ENCODE measurements around the gene CAMK1D.
"Not testable (repeated sequence)": the region's sequence is repeated elsewhere in the genome, so short reads cannot be mapped to it uniquely, and the experiment has no call there.

The CAMK1D gene

GRCh38 chr10:12434277-12434676, 84.9 kb downstream of the CAMK1D start:
- no peaks in the 10 kb centered on the region for H3K27me3 ChIP-seq (ENCODE audit: insufficient read depth, low read length, poor library complexity)
- peaks cover 4% of the 10 kb centered on the region for H3K9me3 ChIP-seq (ENCODE audit: insufficient read depth, low read length, severe bottlenecking)
- no peak for TF ChIP-seq EZH2 (IDR thresholded peaks at IDR 0.05; ENCODE audit: borderline replicate concordance, low read depth, low read length, severe bottlenecking)
- TF ChIP-seq, protein P1, sequence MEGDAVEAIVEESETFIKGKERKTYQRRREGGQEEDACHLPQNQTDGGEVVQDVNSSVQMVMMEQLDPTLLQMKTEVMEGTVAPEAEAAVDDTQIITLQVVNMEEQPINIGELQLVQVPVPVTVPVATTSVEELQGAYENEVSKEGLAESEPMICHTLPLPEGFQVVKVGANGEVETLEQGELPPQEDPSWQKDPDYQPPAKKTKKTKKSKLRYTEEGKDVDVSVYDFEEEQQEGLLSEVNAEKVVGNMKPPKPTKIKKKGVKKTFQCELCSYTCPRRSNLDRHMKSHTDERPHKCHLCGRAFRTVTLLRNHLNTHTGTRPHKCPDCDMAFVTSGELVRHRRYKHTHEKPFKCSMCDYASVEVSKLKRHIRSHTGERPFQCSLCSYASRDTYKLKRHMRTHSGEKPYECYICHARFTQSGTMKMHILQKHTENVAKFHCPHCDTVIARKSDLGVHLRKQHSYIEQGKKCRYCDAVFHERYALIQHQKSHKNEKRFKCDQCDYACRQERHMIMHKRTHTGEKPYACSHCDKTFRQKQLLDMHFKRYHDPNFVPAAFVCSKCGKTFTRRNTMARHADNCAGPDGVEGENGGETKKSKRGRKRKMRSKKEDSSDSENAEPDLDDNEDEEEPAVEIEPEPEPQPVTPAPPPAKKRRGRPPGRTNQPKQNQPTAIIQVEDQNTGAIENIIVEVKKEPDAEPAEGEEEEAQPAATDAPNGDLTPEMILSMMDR (IDR thresholded peaks at IDR 0.05; ENCODE audit: borderline replicate concordance, extremely low read depth, low read length, poor library complexity, severe bottlenecking) = no peak
- H3K4me1 ChIP-seq (ENCODE audit: insufficient read depth, low read length) = no peaks in the 10 kb centered on the region
- no peak overlapping the region for H3K27ac ChIP-seq (ENCODE audit: low read length)
- H3K79me2 ChIP-seq (ENCODE audit: insufficient read depth, low read length) = no peaks in the 10 kb centered on the region
- DNase-seq (no peak), ATAC-seq (ENCODE audit: insufficient read depth, low read depth) (no peak)
- no peak overlapping the region for H3K9ac ChIP-seq (ENCODE audit: low read depth, low read length)
- H3K4me2 ChIP-seq (ENCODE audit: insufficient read depth, low read length) = no peak overlapping the region
- peaks cover 39% of the 10 kb centered on the region for H4K20me1 ChIP-seq (ENCODE audit: insufficient read depth, low read length)
- no peak overlapping the region for H3K4me3 ChIP-seq (ENCODE audit: low read depth in 1 of 2, low read length in 2 of 2)
- no peak overlapping the region for H2AFZ ChIP-seq (ENCODE audit: low read depth, low read length)
- no peaks in the 10 kb centered on the region for H3K36me3 ChIP-seq (ENCODE audit: insufficient read depth, low read length)

GRCh38 chr10:12434677-12435076, 85.3 kb downstream of the CAMK1D start:
- not testable (repeated sequence) for H3K9ac ChIP-seq (ENCODE audit: low read depth, low read length); H3K9me3 ChIP-seq (ENCODE audit: insufficient read depth, low read length, severe bottlenecking); H3K4me2 ChIP-seq (ENCODE audit: insufficient read depth, low read length); H3K79me2 ChIP-seq (ENCODE audit: insufficient read depth, low read length); H2AFZ ChIP-seq (ENCODE audit: low read depth, low read length); H3K4me1 ChIP-seq (ENCODE audit: insufficient read depth, low read length); H3K36me3 ChIP-seq (ENCODE audit: insufficient read depth, low read length); H3K27ac ChIP-seq (ENCODE audit: low read length); ATAC-seq (ENCODE audit: insufficient read depth, low read depth); DNase-seq; H3K27me3 ChIP-seq (ENCODE audit: insufficient read depth, low read length, poor library complexity); H3K4me3 ChIP-seq (ENCODE audit: low read depth in 1 of 2, low read length in 2 of 2)
- H4K20me1 ChIP-seq (ENCODE audit: insufficient read depth, low read length) = peaks cover 37% of the 10 kb centered on the region

DNA sequence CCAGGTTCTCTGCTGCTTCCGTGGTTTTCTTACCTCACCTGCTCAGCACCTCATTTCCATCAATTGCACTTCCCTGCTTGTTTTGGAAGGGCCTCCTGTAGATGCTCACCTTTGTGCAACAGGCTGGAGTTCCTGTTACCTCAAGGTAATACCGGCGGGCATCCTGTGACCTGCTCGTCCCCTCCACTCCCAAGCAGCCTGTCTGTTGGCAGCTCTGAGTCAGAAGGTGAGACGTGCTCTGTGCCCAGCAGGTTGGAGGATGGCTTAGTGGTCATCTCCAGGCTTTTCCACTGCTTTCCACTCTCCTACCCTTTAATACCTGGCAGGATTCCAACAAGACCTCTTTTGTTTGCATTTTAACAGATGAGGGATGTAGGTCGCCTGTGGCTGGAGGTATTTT, 86.0 kb downstream of the CAMK1D start:
- no peaks in the 10 kb centered on the region for H3K4me1 ChIP-seq (ENCODE audit: insufficient read depth, low read length)
- ATAC-seq (ENCODE audit: insufficient read depth, low read depth) = no peak
- no peak overlapping the region for H3K27ac ChIP-seq (ENCODE audit: low read length)
- H3K9me3 ChIP-seq (ENCODE audit: insufficient read depth, low read length, severe bottlenecking) = peaks cover 10% of the 10 kb centered on the region
- H4K20me1 ChIP-seq (ENCODE audit: insufficient read depth, low read length) = peaks cover 31% of the 10 kb centered on the region
- no peak overlapping the region for H3K4me3 ChIP-seq (ENCODE audit: low read depth in 1 of 2, low read length in 2 of 2)
- H2AFZ ChIP-seq (ENCODE audit: low read depth, low read length) = no peak overlapping the region
- no peak for DNase-seq
- TF ChIP-seq, protein P1 (IDR thresholded peaks at IDR 0.05; ENCODE audit: borderline replicate concordance, extremely low read depth, low read length, poor library complexity, severe bottlenecking) = no peak
- no peak for TF ChIP-seq EZH2 (IDR thresholded peaks at IDR 0.05; ENCODE audit: borderline replicate concordance, low read depth, low read length, severe bottlenecking)
- no peaks in the 10 kb centered on the region for H3K79me2 ChIP-seq (ENCODE audit: insufficient read depth, low read length)
- H3K4me2 ChIP-seq (ENCODE audit: insufficient read depth, low read length) = no peak overlapping the region
- no peaks in the 10 kb centered on the region for H3K27me3 ChIP-seq (ENCODE audit: insufficient read depth, low read length, poor library complexity)
- H3K36me3 ChIP-seq (ENCODE audit: insufficient read depth, low read length) = no peaks in the 10 kb centered on the region
- no peak overlapping the region for H3K9ac ChIP-seq (ENCODE audit: low read depth, low read length)

GRCh38 chr10:12438919-12439692, 89.8 kb downstream of the CAMK1D start:
- Histone ChIP-seq H3K4me2 (ENCODE audit: insufficient read depth, low read length) (no peak overlapping the region), H3K36me3 (ENCODE audit: insufficient read depth, low read length) (no peaks in the 10 kb centered on the region), H3K4me3 (ENCODE audit: low read depth in 1 of 2, low read length in 2 of 2) (no peak overlapping the region), H3K27ac (ENCODE audit: low read length) (no peak overlapping the region), H3K9ac (ENCODE audit: low read depth, low read length) (no peak overlapping the region), H3K27me3 (ENCODE audit: insufficient read depth, low read length, poor library complexity) (no peaks in the 10 kb centered on the region), H3K79me2 (ENCODE audit: insufficient read depth, low read length) (no peaks in the 10 kb centered on the region), H3K4me1 (ENCODE audit: insufficient read depth, low read length) (no peaks in the 10 kb centered on the region), H3K9me3 (ENCODE audit: insufficient read depth, low read length, severe bottlenecking) (peaks cover 10% of the 10 kb centered on the region), H4K20me1 (ENCODE audit: insufficient read depth, low read length) (peaks cover 17% of the 10 kb centered on the region), H2AFZ (ENCODE audit: low read depth, low read length) (no peak overlapping the region)
- DNase-seq = no peak
- TF ChIP-seq, protein P1 (IDR thresholded peaks at IDR 0.05; ENCODE audit: borderline replicate concordance, extremely low read depth, low read length, poor library complexity, severe bottlenecking) = no peak
- no peak for TF ChIP-seq EZH2 (IDR thresholded peaks at IDR 0.05; ENCODE audit: borderline replicate concordance, low read depth, low read length, severe bottlenecking)
- ATAC-seq (ENCODE audit: insufficient read depth, low read depth) = no peak

DNA sequence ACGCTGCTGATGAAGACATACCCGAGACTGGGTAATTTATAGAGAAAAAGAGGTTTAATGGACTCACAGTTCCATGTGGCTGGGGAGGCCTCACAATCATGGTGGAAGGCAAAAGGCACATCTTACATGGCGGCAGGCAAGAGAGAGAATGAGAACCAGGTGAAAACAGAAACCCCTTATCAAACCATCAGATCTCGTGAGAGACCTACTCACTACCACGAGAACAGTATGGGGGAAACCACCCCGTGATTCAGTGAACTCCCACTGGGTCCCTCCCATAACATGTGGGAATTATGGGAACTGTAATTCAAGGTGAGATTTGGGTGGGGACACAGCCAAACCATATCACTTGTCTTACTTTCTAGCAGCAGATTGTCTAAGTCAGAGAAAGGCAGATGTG, 90.4 kb downstream of the CAMK1D start:
- not testable (repeated sequence) for H3K27ac ChIP-seq (ENCODE audit: low read length); H3K4me2 ChIP-seq (ENCODE audit: insufficient read depth, low read length); H3K27me3 ChIP-seq (ENCODE audit: insufficient read depth, low read length, poor library complexity); H3K4me3 ChIP-seq (ENCODE audit: low read depth in 1 of 2, low read length in 2 of 2); H3K9ac ChIP-seq (ENCODE audit: low read depth, low read length); ATAC-seq (ENCODE audit: insufficient read depth, low read depth); H2AFZ ChIP-seq (ENCODE audit: low read depth, low read length); H3K36me3 ChIP-seq (ENCODE audit: insufficient read depth, low read length); H3K4me1 ChIP-seq (ENCODE audit: insufficient read depth, low read length); H3K79me2 ChIP-seq (ENCODE audit: insufficient read depth, low read length)
- peak; percentile 10 for DNase-seq
- Histone ChIP-seq H4K20me1 (ENCODE audit: insufficient read depth, low read length) (peaks cover 17% of the 10 kb centered on the region), H3K9me3 (ENCODE audit: insufficient read depth, low read length, severe bottlenecking) (peaks cover 10% of the 10 kb centered on the region)

Data from DND-41 (cell line).